ENCODE data around the gene ZBTB9. TPM values are rescaled to one million over a fixed set of nuclear protein-coding genes. Genes with fewer than 3 reads are reported as not detected.

The ZBTB9 gene
- total RNA-seq, 1 donor from 2014 or later = 9.6 TPM

GRCh38 chr6:33427585-33428223 lies 26.7 kb upstream of the ZBTB9 start:
- DNase-seq (ENCODE audit: low spot score in 2 of 2, unreplicated experiment in 2 of 2) = peak in 1 of 2 experiments; percentile 69
- no peaks in the 10 kb centered on the region for H3K27me3 Mint-ChIP-seq (ENCODE audit: low read depth)
- peak overlapping the region; percentile 81 for H3K4me3 Mint-ChIP-seq
- peaks cover 81% of the 10 kb centered on the region for H3K4me1 Mint-ChIP-seq
- peaks cover 8% of the 10 kb centered on the region for H3K36me3 Mint-ChIP-seq
- no peak for TF ChIP-seq CTCF (IDR thresholded peaks at IDR 0.05; ENCODE audit: unreplicated experiment)
- H3K9me3 Mint-ChIP-seq = no peaks in the 10 kb centered on the region
- H3K27ac Mint-ChIP-seq = peak overlapping the region; percentile 82

GRCh38 chr6:33428224-33428965 lies 26.0 kb upstream of the ZBTB9 start:
- H3K9me3 Mint-ChIP-seq = no peaks in the 10 kb centered on the region
- H3K27ac Mint-ChIP-seq = peak overlapping the region; percentile 77
- peaks cover 84% of the 10 kb centered on the region for H3K4me1 Mint-ChIP-seq
- no peak for DNase-seq (ENCODE audit: low spot score in 2 of 2, unreplicated experiment in 2 of 2)
- H3K27me3 Mint-ChIP-seq (ENCODE audit: low read depth) = no peaks in the 10 kb centered on the region
- peak; percentile 49 for TF ChIP-seq CTCF (IDR thresholded peaks at IDR 0.05; ENCODE audit: unreplicated experiment)
- H3K36me3 Mint-ChIP-seq = peaks cover 2% of the 10 kb centered on the region
- H3K4me3 Mint-ChIP-seq = peak overlapping the region; percentile 81

GRCh38 chr6:33428966-33429749 lies 25.2 kb upstream of the ZBTB9 start:
- H3K27ac Mint-ChIP-seq = peak overlapping the region; percentile 77
- H3K36me3 Mint-ChIP-seq = no peaks in the 10 kb centered on the region
- peak overlapping the region; percentile 81 for H3K4me3 Mint-ChIP-seq
- DNase-seq (ENCODE audit: low spot score in 2 of 2, unreplicated experiment in 2 of 2) = no peak
- peaks cover 83% of the 10 kb centered on the region for H3K4me1 Mint-ChIP-seq
- no peaks in the 10 kb centered on the region for H3K27me3 Mint-ChIP-seq (ENCODE audit: low read depth)
- H3K9me3 Mint-ChIP-seq = no peaks in the 10 kb centered on the region
- no peak for TF ChIP-seq CTCF (IDR thresholded peaks at IDR 0.05; ENCODE audit: unreplicated experiment)

GRCh38 chr6:33429750-33430052 lies 24.7 kb upstream of the ZBTB9 start:
- TF ChIP-seq CTCF (IDR thresholded peaks at IDR 0.05; ENCODE audit: unreplicated experiment) = no peak
- Mint-ChIP-seq H3K4me3 (peak overlapping the region; percentile 81), H3K27me3 (ENCODE audit: low read depth) (no peaks in the 10 kb centered on the region), H3K9me3 (no peaks in the 10 kb centered on the region), H3K36me3 (no peaks in the 10 kb centered on the region), H3K27ac (peak overlapping the region; percentile 15), H3K4me1 (peaks cover 78% of the 10 kb centered on the region)
- no peak for DNase-seq (ENCODE audit: low spot score in 2 of 2, unreplicated experiment in 2 of 2)

GRCh38 chr6:33430334-33430733 lies 24.0 kb upstream of the ZBTB9 start:
- no peaks in the 10 kb centered on the region for H3K9me3 Mint-ChIP-seq
- H3K27ac Mint-ChIP-seq = peak overlapping the region; percentile 19
- H3K4me1 Mint-ChIP-seq = peaks cover 72% of the 10 kb centered on the region
- no peak overlapping the region for H3K4me3 Mint-ChIP-seq
- no peaks in the 10 kb centered on the region for H3K27me3 Mint-ChIP-seq (ENCODE audit: low read depth)
- no peak for TF ChIP-seq CTCF (IDR thresholded peaks at IDR 0.05; ENCODE audit: unreplicated experiment)
- no peak for DNase-seq (ENCODE audit: low spot score in 2 of 2, unreplicated experiment in 2 of 2)
- H3K36me3 Mint-ChIP-seq = peaks cover 3% of the 10 kb centered on the region
